HCT116 (cell line): ENCODE measurements around the gene SUDS3. TPM values are rescaled to one million over a fixed set of nuclear protein-coding genes. Genes with fewer than 3 reads are reported as not detected.
"Not testable (repeated sequence)": the region's sequence is repeated elsewhere in the genome, so short reads cannot be mapped to it uniquely, and the experiment has no call there.

Experiments used
- ATAC-seq: fragments of 200-7000 bp; cut with Tn5 transposase; 2 replicates; pipeline ENCODE4 v1.9.1; 2020; ENCODE audit warnings: mild to moderate bottlenecking, moderate library complexity
- BruUV-seq: library from RNA; stranded (reverse); fragments of 400-500 nt; replicated peaks from 2 replicates; lab custom pipeline; 2021; lab: Mats Ljungman, UMichigan
- CTCF ChIA-PET: fragments of 300-600 bp; sonication (Branson Sonifier 250); formaldehyde crosslinking; loops from one replicate; lab custom pipeline; 2021; ENCODE audit warnings: antibody characterized with exemption; lab: Charles Lee
- POLR2A ChIA-PET: fragments of 300-600, 350-600 bp; sonication (Branson Sonifier 250); formaldehyde crosslinking; loops from one replicate; lab custom pipeline; 2021; ENCODE audit warnings: antibody characterized with exemption; lab: Charles Lee
- RAD21 ChIA-PET, 2 experiments: fragments of 300-600 bp; sonication (Branson Sonifier 250); formaldehyde crosslinking; loops; one replicate each; lab custom pipeline; 2023; ENCODE audit warnings: low total read pairs in 2 of 2; ENCODE audit not compliant: uncharacterized antibody in 2 of 2, unreplicated experiment in 2 of 2, low non-redundant PET in 1 of 2; lab: Charles Lee
- DNase-seq: peaks from one replicate; pipeline ENCODE4 v3.0.0-alpha.2; 2010; ENCODE audit warnings: low read depth, low spot score
- H2AFZ ChIP-seq: fragments of 200-600 bp; shearing (Covaris generic), sonication (generic); 2 replicates; pipeline ENCODE4 v1.6.1; 2017; ENCODE audit warnings: low read depth, mixed run types, mixed read lengths, antibody characterized with exemption, low read length; ENCODE audit not compliant: poor library complexity, severe bottlenecking
- H3K27ac ChIP-seq: 2 replicates; pipeline ENCODE4 v1.5.1; 2012; ENCODE audit warnings: low read depth, low read length
- H3K27me3 ChIP-seq: fragments of 200-600 bp; sonication (generic); 2 replicates; pipeline ENCODE4 v1.6.1; 2016; ENCODE audit warnings: mixed run types, low read length, mixed read lengths; ENCODE audit not compliant: insufficient read depth
- H3K36me3 ChIP-seq, 2 experiments: fragments of 200-500 bp in 1 of 2; fragments of 200-600 bp in 1 of 2; sonication (Bioruptor generic) in 1 of 2; sonication (generic) in 1 of 2; 2 replicates each; pipeline versions ENCODE4 v1.5.1 to v1.6.1; 2014 to 2016; ENCODE audit warnings: low read length in 2 of 2, inconsistent platforms in 1 of 2, mixed read lengths in 1 of 2, mixed run types in 1 of 2; ENCODE audit not compliant: insufficient read depth in 2 of 2, control insufficient read depth in 1 of 2
- H3K4me1 ChIP-seq, 2 experiments: fragments of 200-600 bp in 1 of 2; sonication (generic) in 1 of 2; 2 replicates each; pipeline versions ENCODE4 v1.5.1 to v1.6.1; 2012 to 2017; ENCODE audit warnings: low read length in 2 of 2, inconsistent platforms in 1 of 2, mild to moderate bottlenecking in 1 of 2, mixed read lengths in 1 of 2, mixed run types in 1 of 2, moderate library complexity in 1 of 2; ENCODE audit not compliant: insufficient read depth in 2 of 2, control insufficient read depth in 1 of 2
- H3K4me2 ChIP-seq: fragments of 200-600 bp; sonication (generic); 2 replicates; pipeline ENCODE4 v1.6.1; 2017; ENCODE audit warnings: mixed run types, low read length, mixed read lengths
- H3K4me3 ChIP-seq, 2 experiments: fragments of 200-600 bp in 1 of 2; sonication (generic) in 1 of 2; replicated peaks in 1 of 2; 2 replicates each; pipeline ENCODE4 v1.5.1; 2011 to 2016; ENCODE audit warnings: low read length in 2 of 2, control low read depth in 1 of 2, low read depth in 1 of 2, mild to moderate bottlenecking in 1 of 2, mixed read lengths in 1 of 2, mixed run types in 1 of 2
- H3K79me2 ChIP-seq: fragments of 200-600 bp; sonication (generic); 2 replicates; pipeline ENCODE4 v1.6.1; 2017; ENCODE audit warnings: mild to moderate bottlenecking, mixed run types, low read length, moderate library complexity, mixed read lengths; ENCODE audit not compliant: insufficient read depth
- H3K9ac ChIP-seq: fragments of 200-600 bp; sonication (generic); 2 replicates; pipeline ENCODE4 v1.6.1; 2016; ENCODE audit warnings: low read length, mixed read lengths
- H3K9me2 ChIP-seq: fragments of 200-600 bp; sonication (generic), shearing (Covaris generic); 2 replicates; pipeline ENCODE4 v1.6.1; 2017; ENCODE audit warnings: mixed run types, mild to moderate bottlenecking, moderate library complexity; ENCODE audit not compliant: insufficient read depth
- H3K9me3 ChIP-seq, 2 experiments: fragments of 200-500 bp in 1 of 2; fragments of 200-600 bp in 1 of 2; sonication (Bioruptor generic) in 1 of 2; sonication (generic) in 1 of 2; 2 replicates each; pipeline ENCODE4 v1.6.1; 2014 to 2017; ENCODE audit warnings: low read length in 2 of 2, mixed read lengths in 2 of 2, inconsistent platforms in 1 of 2, low read depth in 1 of 2, mild to moderate bottlenecking in 1 of 2, mixed run types in 1 of 2, moderate library complexity in 1 of 2; ENCODE audit not compliant: control insufficient read depth in 1 of 2, insufficient read depth in 1 of 2
- H4K20me1 ChIP-seq: fragments of 200-600 bp; sonication (generic), shearing (Covaris generic); 2 replicates; pipeline ENCODE4 v1.6.1; 2017; ENCODE audit warnings: mixed run types, mild to moderate bottlenecking, moderate library complexity; ENCODE audit not compliant: insufficient read depth
- ATF3 ChIP-seq: IDR thresholded peaks from 2 replicates; pipeline ENCODE4 v1.6.1; 2012
- CEBPB ChIP-seq: IDR thresholded peaks from 2 replicates; pipeline ENCODE4 v1.6.1; 2012; ENCODE audit warnings: low read depth
- CTCF ChIP-seq, 3 experiments: fragments of 200-600 bp in 1 of 3; sonication (generic) in 1 of 3; IDR thresholded peaks in 2 of 3; conservative IDR thresholded peaks in 1 of 3; 2 replicates each; pipeline ENCODE4 v1.5.1; 2012 to 2017; ENCODE audit warnings: low read depth in 2 of 3, low read length in 2 of 3, antibody characterized with exemption in 1 of 3, borderline replicate concordance in 1 of 3, control low read depth in 1 of 3, mild to moderate bottlenecking in 1 of 3, mixed read lengths in 1 of 3, mixed run types in 1 of 3, moderate library complexity in 1 of 3; ENCODE audit not compliant: insufficient read depth in 1 of 3
- EZH2phosphoT487 ChIP-seq: fragments of 200-600 bp; IDR thresholded peaks from 2 replicates; pipeline ENCODE4 v1.6.1; 2018; ENCODE audit warnings: antibody characterized with exemption, borderline replicate concordance
- FOSL1 ChIP-seq: IDR thresholded peaks from 2 replicates; pipeline ENCODE4 v1.6.1; 2012; ENCODE audit warnings: low read depth
- MAX ChIP-seq: IDR thresholded peaks from 2 replicates; pipeline ENCODE4 v1.6.1; 2012
- POLR2A ChIP-seq: IDR thresholded peaks from 2 replicates; pipeline ENCODE4 v1.7.0; 2011; ENCODE audit warnings: borderline replicate concordance; ENCODE audit not compliant: insufficient read depth, insufficient read length; ENCODE audit errors: extremely low read depth
- POLR2AphosphoS5 ChIP-seq: IDR thresholded peaks from 2 replicates; pipeline ENCODE4 v1.6.1; 2011; ENCODE audit warnings: mild to moderate bottlenecking, low read depth, low read length, moderate library complexity
- RAD21 ChIP-seq: IDR thresholded peaks from 2 replicates; pipeline ENCODE4 v1.6.1; 2012; ENCODE audit warnings: low read depth, mild to moderate bottlenecking
- REST ChIP-seq: IDR thresholded peaks from 2 replicates; pipeline ENCODE4 v1.6.1; 2012; ENCODE audit warnings: low read depth
- SP1 ChIP-seq: IDR thresholded peaks from 2 replicates; pipeline ENCODE4 v1.6.1; 2012; ENCODE audit warnings: low read depth
- SRF ChIP-seq: IDR thresholded peaks from 2 replicates; pipeline ENCODE4 v1.6.1; 2012; ENCODE audit warnings: low read depth
- YY1 ChIP-seq: IDR thresholded peaks from 2 replicates; pipeline ENCODE4 v1.6.1; 2011; ENCODE audit warnings: low read length, low read depth, moderate library complexity, mild to moderate bottlenecking; ENCODE audit not compliant: insufficient replicate concordance; ENCODE audit errors: extremely low read depth
- ZNF274 ChIP-seq: fragments of 200-500 bp; sonication (Bioruptor generic); IDR thresholded peaks from 2 replicates; pipeline ENCODE4 v1.6.1; 2014; ENCODE audit warnings: mild to moderate bottlenecking, low read depth, low read length, inconsistent platforms
- intact Hi-C: fragments of 100-400 bp; cut with micrococcal nuclease; formaldehyde crosslinking; loops from 2 replicates; pipeline ENCODE4 v1.10.0; 2022
- total RNA-seq: library from RNA; stranded (reverse); gene quantifications from one replicate; pipeline ENCODE4 v1.2.1, GENCODE V29; 2021; ENCODE audit not compliant: unreplicated experiment

The SUDS3 gene
- total RNA-seq, 1 experiment from 2014 or later = 32.3 TPM

- no peak for TF ChIP-seq ATF3
- no peak for TF ChIP-seq POLR2A
- TF ChIP-seq SP1 = no peak
- no peak for TF ChIP-seq YY1
These were observed 25.3 kb upstream of the SUDS3 start (continued) for GRCh38 chr12:118350908-118351559.

- H3K27ac ChIP-seq = no peak overlapping the region
- no peaks in the 10 kb centered on the region for H3K36me3 ChIP-seq
- DNase-seq (no peak), ATAC-seq (no peak)
- BruUV-seq = no TSS peak
- H3K4me1 ChIP-seq = peaks cover 13 to 21% of the 10 kb centered on the region in 2 experiments
- H3K4me3 ChIP-seq = no peak overlapping the region
- H3K9me2 ChIP-seq = no peaks in the 10 kb centered on the region
- H3K9me3 ChIP-seq = no peaks in the 10 kb centered on the region
- no peak overlapping the region for H2AFZ ChIP-seq
- RAD21 ChIA-PET = no interaction called here
- H3K79me2 ChIP-seq = no peaks in the 10 kb centered on the region
- no peak overlapping the region for H3K4me2 ChIP-seq
- intact Hi-C loops = no loop called here
- H3K27me3 ChIP-seq = no peaks in the 10 kb centered on the region
- TF ChIP-seq EZH2phosphoT487 (no peak), YY1 (no peak), POLR2AphosphoS5 (no peak), RAD21 (no peak), FOSL1 (no peak), CTCF (IDR thresholded peaks at IDR 0.05 in 2 of 3, conservative IDR thresholded peaks at IDR 0.05 in 1 of 3; ENCODE audit: borderline replicate concordance in 1 of 3, insufficient read depth in 1 of 3, low read depth in 2 of 3, low read length in 2 of 3) (no peak), SP1 (no peak), REST (no peak), MAX (no peak), CEBPB (no peak), ZNF274 (no peak), SRF (no peak)
- POLR2A ChIA-PET = no interaction called here
- no peaks in the 10 kb centered on the region for H4K20me1 ChIP-seq
- H3K9ac ChIP-seq = no peak overlapping the region
- CTCF ChIA-PET = no interaction called here
These were observed 22.6 kb upstream of the SUDS3 start for GRCh38 chr12:118353721-118354120.

- H3K9me3 ChIP-seq, H2AFZ ChIP-seq, H4K20me1 ChIP-seq, intact Hi-C loops, H3K9me2 ChIP-seq, H3K27ac ChIP-seq, H3K27me3 ChIP-seq, ATAC-seq, RAD21 ChIA-PET, POLR2A ChIA-PET, H3K9ac ChIP-seq, H3K4me2 ChIP-seq, BruUV-seq, H3K4me3 ChIP-seq, H3K36me3 ChIP-seq, H3K79me2 ChIP-seq, DNase-seq: not testable (repeated sequence)
- peaks cover 13 to 21% of the 10 kb centered on the region in 2 experiments for H3K4me1 ChIP-seq
- CTCF ChIA-PET = interaction anchor here (1.0 kb wide), 1 partner anchor 233 kb away, joined by 3 read pairs; no protein-coding TSS in a partner anchor
These were observed 21.9 kb upstream of the SUDS3 start for GRCh38 chr12:118354503-118354902.
